B cell (primary cell): ENCODE results near the gene BID.

ENCODE experiments used
- EZH2 ChIP-seq: IDR thresholded peaks from 2 replicates; pipeline ENCODE4 v1.6.1; 2012; ENCODE audit warnings: borderline replicate concordance, low read depth, mild to moderate bottlenecking, moderate library complexity, low read length; ENCODE audit not compliant: insufficient read depth, poor library complexity, severe bottlenecking
- TF ChIP-seq, protein P1 (sequence below): fragments of 200-600 bp; IDR thresholded peaks from one replicate; pipeline ENCODE4 v1.8.0; 2022; ENCODE audit warnings: antibody characterized with exemption, mild to moderate bottlenecking

DNA sequence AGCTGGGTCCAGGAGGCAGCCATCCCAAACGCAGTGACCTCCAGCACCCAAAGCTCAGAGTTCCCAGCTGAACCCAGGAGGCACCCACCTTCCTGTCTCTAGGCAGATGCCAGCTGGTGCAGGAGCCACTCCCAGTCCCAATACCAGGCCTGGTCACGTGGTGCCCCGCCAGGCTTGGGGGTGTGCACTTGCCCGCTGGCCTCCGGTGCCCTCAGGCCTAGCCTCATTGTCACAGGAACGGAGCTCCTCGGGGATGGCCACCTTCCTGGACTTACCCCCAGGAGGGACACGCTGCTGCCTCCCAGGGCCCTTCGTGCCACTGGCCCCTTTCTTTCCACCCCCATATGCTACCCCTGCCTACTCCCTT, 4.6 kb downstream of the BID start:
- TF ChIP-seq, protein P1, sequence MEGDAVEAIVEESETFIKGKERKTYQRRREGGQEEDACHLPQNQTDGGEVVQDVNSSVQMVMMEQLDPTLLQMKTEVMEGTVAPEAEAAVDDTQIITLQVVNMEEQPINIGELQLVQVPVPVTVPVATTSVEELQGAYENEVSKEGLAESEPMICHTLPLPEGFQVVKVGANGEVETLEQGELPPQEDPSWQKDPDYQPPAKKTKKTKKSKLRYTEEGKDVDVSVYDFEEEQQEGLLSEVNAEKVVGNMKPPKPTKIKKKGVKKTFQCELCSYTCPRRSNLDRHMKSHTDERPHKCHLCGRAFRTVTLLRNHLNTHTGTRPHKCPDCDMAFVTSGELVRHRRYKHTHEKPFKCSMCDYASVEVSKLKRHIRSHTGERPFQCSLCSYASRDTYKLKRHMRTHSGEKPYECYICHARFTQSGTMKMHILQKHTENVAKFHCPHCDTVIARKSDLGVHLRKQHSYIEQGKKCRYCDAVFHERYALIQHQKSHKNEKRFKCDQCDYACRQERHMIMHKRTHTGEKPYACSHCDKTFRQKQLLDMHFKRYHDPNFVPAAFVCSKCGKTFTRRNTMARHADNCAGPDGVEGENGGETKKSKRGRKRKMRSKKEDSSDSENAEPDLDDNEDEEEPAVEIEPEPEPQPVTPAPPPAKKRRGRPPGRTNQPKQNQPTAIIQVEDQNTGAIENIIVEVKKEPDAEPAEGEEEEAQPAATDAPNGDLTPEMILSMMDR: no peak
- TF ChIP-seq EZH2: no peak
